ENCODE results near the gene CTSL.

DNA sequence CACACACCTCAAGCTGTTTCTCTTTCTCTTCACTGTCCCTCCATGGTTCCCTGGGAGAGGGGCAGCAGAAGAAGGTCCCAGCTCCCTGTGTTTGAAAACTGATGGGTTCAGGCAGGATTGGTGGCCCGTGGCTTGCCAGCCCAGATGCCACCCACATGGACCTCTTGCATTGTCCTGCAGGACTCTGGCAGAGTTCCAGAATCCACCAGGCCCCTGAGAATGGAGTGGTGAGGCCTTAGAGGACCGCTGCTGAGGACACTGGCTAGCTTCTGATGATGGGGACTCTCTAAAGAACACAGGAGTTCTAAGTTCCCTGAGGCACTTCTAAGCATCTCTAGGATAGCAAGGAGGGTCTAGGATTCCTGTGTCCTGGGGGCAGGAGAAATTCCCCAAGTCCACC lies 24.8 kb downstream of the CTSL start:
- TF ChIP-seq, protein P1, sequence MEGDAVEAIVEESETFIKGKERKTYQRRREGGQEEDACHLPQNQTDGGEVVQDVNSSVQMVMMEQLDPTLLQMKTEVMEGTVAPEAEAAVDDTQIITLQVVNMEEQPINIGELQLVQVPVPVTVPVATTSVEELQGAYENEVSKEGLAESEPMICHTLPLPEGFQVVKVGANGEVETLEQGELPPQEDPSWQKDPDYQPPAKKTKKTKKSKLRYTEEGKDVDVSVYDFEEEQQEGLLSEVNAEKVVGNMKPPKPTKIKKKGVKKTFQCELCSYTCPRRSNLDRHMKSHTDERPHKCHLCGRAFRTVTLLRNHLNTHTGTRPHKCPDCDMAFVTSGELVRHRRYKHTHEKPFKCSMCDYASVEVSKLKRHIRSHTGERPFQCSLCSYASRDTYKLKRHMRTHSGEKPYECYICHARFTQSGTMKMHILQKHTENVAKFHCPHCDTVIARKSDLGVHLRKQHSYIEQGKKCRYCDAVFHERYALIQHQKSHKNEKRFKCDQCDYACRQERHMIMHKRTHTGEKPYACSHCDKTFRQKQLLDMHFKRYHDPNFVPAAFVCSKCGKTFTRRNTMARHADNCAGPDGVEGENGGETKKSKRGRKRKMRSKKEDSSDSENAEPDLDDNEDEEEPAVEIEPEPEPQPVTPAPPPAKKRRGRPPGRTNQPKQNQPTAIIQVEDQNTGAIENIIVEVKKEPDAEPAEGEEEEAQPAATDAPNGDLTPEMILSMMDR (optimal IDR thresholded peaks at IDR 0.05 in 1 of 3, IDR thresholded peaks at IDR 0.05 in 1 of 3, conservative IDR thresholded peaks at IDR 0.05 in 1 of 3; ENCODE audit: extremely low read depth in 1 of 3, insufficient read depth in 2 of 3, low read length in 3 of 3), result no peak
- no peak for TF ChIP-seq EZH2 (IDR thresholded peaks at IDR 0.05; ENCODE audit: low read length)

Measured in keratinocyte (primary cell).